HEK293T (cell line): ENCODE measurements around the gene PAK4.

Experiments used
- CTCF ChIA-PET: fragments of 350-600 bp; formaldehyde crosslinking; extraction: SDS; loops from one replicate; lab custom pipeline; 2021; ENCODE audit warnings: antibody characterized with exemption, inconsistent platforms; lab: Yijun Ruan, JAX
- POLR2A ChIA-PET: fragments of 350-600 bp; formaldehyde crosslinking; extraction: SDS; loops from one replicate; lab custom pipeline; 2020; ENCODE audit warnings: antibody characterized with exemption, inconsistent platforms; lab: Yijun Ruan, JAX
- DNase-seq: peaks from one replicate; pipeline ENCODE4 v3.0.0; 2012; ENCODE audit warnings: mixed read lengths; ENCODE audit errors: extremely low spot score
- ARNT ChIP-seq: fragments of 450-650 bp; IDR thresholded peaks from 2 replicates; pipeline ENCODE4 v1.6.1; 2017; ENCODE audit warnings: mild to moderate bottlenecking
- BHLHE40 ChIP-seq: fragments of 450-650 bp; IDR thresholded peaks from 2 replicates; pipeline ENCODE4 v1.6.1; 2016; ENCODE audit warnings: mild to moderate bottlenecking, moderate library complexity, borderline replicate concordance
- CTBP1 ChIP-seq: fragments of 450-650 bp; IDR thresholded peaks from 2 replicates; pipeline ENCODE4 v1.6.1; 2016; ENCODE audit warnings: borderline replicate concordance
- ELF4 ChIP-seq: fragments of 450-650 bp; IDR thresholded peaks from 2 replicates; pipeline ENCODE4 v1.6.1; 2017; ENCODE audit warnings: antibody characterized with exemption
- FOXA1 ChIP-seq: fragments of 450-650 bp; IDR thresholded peaks from 2 replicates; pipeline ENCODE4 v1.6.1; 2016; ENCODE audit warnings: mild to moderate bottlenecking
- FOXK2 ChIP-seq: fragments of 450-650 bp; IDR thresholded peaks from 2 replicates; pipeline ENCODE4 v1.6.1; 2016; ENCODE audit warnings: mild to moderate bottlenecking
- FOXM1 ChIP-seq: fragments of 450-650 bp; IDR thresholded peaks from 2 replicates; pipeline ENCODE4 v1.6.1; 2017; ENCODE audit warnings: mild to moderate bottlenecking, borderline replicate concordance
- HDGF ChIP-seq: fragments of 450-650 bp; IDR thresholded peaks from 2 replicates; pipeline ENCODE4 v1.6.1; 2017; ENCODE audit warnings: antibody characterized with exemption, borderline replicate concordance
- L3MBTL2 ChIP-seq: fragments of 450-650 bp; conservative IDR thresholded peaks from 2 replicates; pipeline ENCODE4 v1.6.1; 2016; ENCODE audit warnings: mild to moderate bottlenecking
- LEF1 ChIP-seq: fragments of 450-650 bp; IDR thresholded peaks from 2 replicates; pipeline ENCODE4 v1.6.1; 2017; ENCODE audit warnings: mild to moderate bottlenecking, borderline replicate concordance
- NFRKB ChIP-seq: fragments of 450-650 bp; IDR thresholded peaks from 2 replicates; pipeline ENCODE4 v1.6.1; 2016; ENCODE audit warnings: mild to moderate bottlenecking, moderate library complexity
- PKNOX1 ChIP-seq: fragments of 450-650 bp; IDR thresholded peaks from 2 replicates; pipeline ENCODE4 v1.6.1; 2016
- SP1 ChIP-seq: fragments of 450-650 bp; IDR thresholded peaks from 2 replicates; pipeline ENCODE4 v1.6.1; 2017
- TARDBP ChIP-seq: fragments of 450-650 bp; IDR thresholded peaks from 2 replicates; pipeline ENCODE4 v1.6.1; 2016
- ZNF384 ChIP-seq: fragments of 450-650 bp; IDR thresholded peaks from 2 replicates; pipeline ENCODE4 v1.6.1; 2016

PAK4 gene

GRCh38 chr19:39129116-39129515, 3.5 kb downstream of the PAK4 start:
- POLR2A ChIA-PET: no interaction called here
- no peak for DNase-seq
- TF ChIP-seq TARDBP: no peak
- no peak for TF ChIP-seq FOXM1
- CTCF ChIA-PET: no interaction called here

DNA sequence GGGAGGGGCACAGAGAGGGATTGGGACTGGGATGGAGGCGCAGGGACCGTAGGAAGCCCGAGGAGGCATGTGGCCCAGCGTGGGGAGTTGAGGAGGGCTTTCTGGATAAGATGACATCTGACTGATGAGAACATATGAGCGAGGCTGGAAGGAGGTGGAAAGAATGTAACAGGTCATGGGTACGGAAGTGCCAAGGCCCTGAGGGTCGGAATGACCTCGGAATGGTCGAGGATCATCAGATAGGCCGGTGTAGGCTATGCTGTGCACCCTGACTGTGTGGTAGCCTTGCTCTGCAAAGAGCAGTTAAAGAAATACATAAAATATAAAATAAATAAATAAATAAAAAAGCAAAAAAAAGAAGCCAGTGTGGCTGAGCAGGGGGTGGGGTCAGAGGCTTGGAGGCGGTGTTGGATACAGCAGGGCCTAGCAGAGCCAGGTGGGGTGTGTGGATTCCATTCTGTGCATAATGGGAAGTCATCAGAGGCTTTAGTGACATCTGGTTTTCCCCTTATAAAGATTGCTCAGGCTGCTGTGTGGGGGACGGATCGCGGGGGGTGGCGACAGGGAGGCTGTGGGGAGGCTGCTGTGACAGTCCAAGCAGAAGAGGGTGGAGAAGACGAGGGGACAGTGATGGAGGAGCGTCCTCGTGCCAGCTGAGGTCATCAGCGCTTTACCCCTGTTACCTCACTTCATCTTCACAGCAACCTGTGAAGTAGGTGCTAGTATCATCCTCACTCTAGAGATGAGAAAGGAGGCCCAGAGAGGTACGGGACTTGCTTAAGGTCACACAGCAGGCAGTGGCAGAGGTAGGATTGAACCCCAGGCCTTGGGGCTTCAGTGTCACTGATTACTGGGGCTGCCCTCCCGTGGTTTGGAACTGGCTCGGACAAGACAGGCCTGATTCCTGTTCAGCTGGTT, 5.0 kb downstream of the PAK4 start:
- no peak for TF ChIP-seq FOXM1
- no peak for TF ChIP-seq ZNF384
- TF ChIP-seq FOXK2: no peak
- TF ChIP-seq NFRKB: no peak
- TF ChIP-seq TARDBP: no peak
- no peak for TF ChIP-seq LEF1
- CTCF ChIA-PET: no interaction called here
- DNase-seq: no peak
- POLR2A ChIA-PET: no interaction called here

GRCh38 chr19:39131255-39131755, 5.7 kb downstream of the PAK4 start:
- ChIA-PET POLR2A (no interaction called here), CTCF (no interaction called here)
- no peak for DNase-seq
- TF ChIP-seq PKNOX1 (no peak), SP1 (no peak), FOXA1 (no peak), FOXM1 (no peak), LEF1 (no peak), TARDBP (no peak), BHLHE40 (no peak), HDGF (no peak), CTBP1 (no peak), ELF4 (no peak)

DNA sequence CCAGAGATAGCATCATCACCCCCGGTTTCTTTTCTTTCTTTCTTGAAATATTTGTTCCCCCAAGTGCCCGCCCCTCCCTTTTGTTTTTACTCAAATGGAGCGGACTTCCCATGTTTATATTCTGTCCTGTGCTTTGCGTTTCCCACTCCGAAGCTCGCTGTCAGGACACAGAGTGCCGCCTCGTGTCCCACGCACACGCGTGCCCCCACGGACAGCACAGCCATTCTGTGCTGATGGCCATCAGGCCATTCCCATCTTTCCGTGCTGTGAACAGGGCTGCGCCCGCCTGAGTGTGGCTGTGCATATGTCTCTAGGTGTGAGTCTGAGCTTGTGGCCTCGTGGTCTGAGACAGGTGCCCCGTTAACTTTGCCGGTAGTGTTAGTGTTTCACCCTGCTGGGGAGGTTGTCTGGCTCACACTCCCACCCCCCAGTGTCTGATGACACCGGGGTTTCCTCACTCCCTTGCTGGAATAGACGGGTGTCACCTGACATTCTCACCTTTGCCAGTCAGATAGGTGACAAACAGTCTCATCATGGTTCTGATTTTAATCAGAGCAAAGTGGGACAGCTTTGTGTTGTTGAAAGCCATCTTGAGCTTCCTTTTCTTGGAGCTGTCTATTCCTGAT, 6.9 kb downstream of the PAK4 start:
- DNase-seq: no peak
- CTCF ChIA-PET: no interaction called here
- TF ChIP-seq NFRKB: no peak
- TF ChIP-seq FOXA1: no peak
- TF ChIP-seq CTBP1: no peak
- no peak for TF ChIP-seq TARDBP
- TF ChIP-seq SP1: no peak
- no peak for TF ChIP-seq FOXM1
- no peak for TF ChIP-seq HDGF
- no peak for TF ChIP-seq PKNOX1
- POLR2A ChIA-PET: interaction anchor here (1.3 kb wide), 1 partner anchor 13 kb away, joined by 3 read pairs; no protein-coding TSS in a partner anchor

- CTCF ChIA-PET: no interaction called here
- TF ChIP-seq FOXA1: no peak
- no peak for TF ChIP-seq BHLHE40
- TF ChIP-seq PKNOX1: no peak
- no peak for TF ChIP-seq HDGF
- TF ChIP-seq NFRKB: no peak
- no peak for TF ChIP-seq ZNF384
- TF ChIP-seq ELF4: no peak
- no peak for TF ChIP-seq SP1
- TF ChIP-seq FOXM1: no peak
- TF ChIP-seq L3MBTL2: no peak
- no peak for TF ChIP-seq FOXK2
- no peak for TF ChIP-seq CTBP1
- no peak for TF ChIP-seq ARNT
- no peak for TF ChIP-seq TARDBP
These were observed 8.1 kb downstream of the PAK4 start for GRCh38 chr19:39133431-39134270.

GRCh38 chr19:39135701-39136100, 10.1 kb downstream of the PAK4 start:
- CTCF ChIA-PET: no interaction called here
- POLR2A ChIA-PET: no interaction called here
- DNase-seq: no peak
- no peak for TF ChIP-seq L3MBTL2
- TF ChIP-seq ARNT: no peak
- no peak for TF ChIP-seq TARDBP
- TF ChIP-seq CTBP1: no peak
- TF ChIP-seq PKNOX1: no peak
- no peak for TF ChIP-seq ZNF384
- no peak for TF ChIP-seq FOXA1
- TF ChIP-seq FOXK2: no peak
- TF ChIP-seq ELF4: no peak
- no peak for TF ChIP-seq BHLHE40
- TF ChIP-seq SP1: no peak
- no peak for TF ChIP-seq NFRKB
- TF ChIP-seq HDGF: no peak

More at GRCh38 chr19:39133431-39134270, 8.1 kb downstream of the PAK4 start:
- DNase-seq: no peak
- POLR2A ChIA-PET: interaction anchor here (1.3 kb wide), 1 partner anchor 12 kb away, joined by 3 read pairs; no protein-coding TSS in a partner anchor
